Right renal cortex interstitium (tissue), 3 donors: ENCODE measurements around the gene HOXB5. TPM values are rescaled to one million over a fixed set of nuclear protein-coding genes. Genes with fewer than 3 reads are reported as not detected.

Source experiments
- DNase-seq, 3 donors: peaks; one replicate each; pipeline ENCODE4 v3.0.0-alpha.2; 2013; ENCODE audit warnings: low read depth in 3 of 3, low spot score in 2 of 3
- polyA plus RNA-seq, 3 donors: library from polyadenylated mRNA; unstranded; fragments of 120-200 nt; gene quantifications; one replicate each; pipeline ENCODE4 v1.2.1, GENCODE V29; 2013; ENCODE audit not compliant: insufficient read length in 3 of 3

Gene HOXB5
- polyA plus RNA-seq, 3 donors = 20.4 to 27.5 (median 20.8) TPM

DNA sequence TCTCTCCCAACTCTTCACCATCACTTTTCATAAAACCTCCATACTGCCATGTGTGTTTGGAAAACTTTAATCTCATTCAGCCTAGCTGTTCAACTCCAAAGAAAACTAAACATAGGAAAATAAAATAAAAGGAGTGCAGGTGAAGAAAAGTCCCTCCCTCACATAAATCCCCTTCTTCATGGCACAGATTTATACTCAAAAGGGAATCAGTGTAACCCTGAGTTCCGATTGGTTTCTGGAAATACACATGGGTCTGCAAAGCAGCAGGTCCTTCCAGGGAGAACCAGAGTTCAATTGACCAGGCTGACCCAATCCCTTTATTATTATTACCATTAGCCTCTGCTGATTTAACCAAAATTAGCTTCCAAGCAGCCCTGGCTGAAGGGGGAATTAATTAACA lies 39.8 kb downstream of the HOXB5 start:
- no peak for DNase-seq

DNA sequence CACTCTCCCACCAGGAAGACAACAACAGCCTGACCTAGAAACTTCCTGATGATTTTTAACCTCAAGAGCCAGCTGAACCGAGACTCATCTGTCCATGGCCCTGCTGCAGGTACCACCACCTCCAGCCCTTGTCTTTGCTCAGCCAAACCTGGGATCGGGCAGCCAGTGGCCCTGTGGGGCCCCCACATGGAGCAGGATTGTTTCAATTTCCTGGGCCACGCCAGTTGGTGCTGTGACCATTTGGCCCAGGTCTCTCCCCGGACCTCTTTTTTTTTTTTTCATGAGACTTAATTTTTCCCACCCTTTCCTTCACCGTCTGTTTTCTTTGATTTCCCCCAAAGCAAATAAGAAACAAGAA lies 40.4 kb downstream of the HOXB5 start:
- no peak for DNase-seq

DNA sequence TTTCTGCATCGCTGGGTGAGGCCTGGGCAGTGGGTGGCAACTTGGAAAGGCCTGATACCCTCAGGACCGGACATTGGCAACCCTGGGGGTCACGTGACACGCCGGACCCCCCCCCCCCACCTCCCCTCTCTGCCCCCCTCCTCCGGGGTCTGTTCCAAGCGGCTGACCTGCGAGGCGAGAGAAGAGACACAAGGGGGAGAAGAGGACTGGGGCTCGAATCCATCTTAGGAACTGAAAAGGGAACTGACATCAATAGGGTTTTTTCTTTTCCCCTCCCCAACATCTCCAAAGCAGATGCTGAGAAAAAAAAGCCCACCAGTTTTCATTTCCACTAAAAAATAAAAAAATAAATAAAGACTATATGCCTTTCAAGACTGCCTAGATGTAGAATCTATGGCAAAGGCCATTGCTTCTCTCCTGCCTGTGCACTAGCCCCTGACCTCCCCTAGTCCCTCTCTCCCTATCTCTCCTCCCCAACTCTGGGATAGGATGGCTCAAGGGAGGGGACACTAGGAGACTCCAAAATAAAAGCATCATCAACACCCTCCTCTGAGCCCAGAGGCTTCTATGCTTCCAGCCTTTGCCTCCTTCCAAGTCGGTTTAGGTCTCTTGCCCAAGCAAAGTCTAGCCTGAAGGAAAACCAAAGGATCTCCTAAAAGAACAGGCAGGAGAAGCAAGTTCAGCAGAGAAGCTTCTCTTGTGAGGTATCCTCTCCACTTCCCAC lies 41.0 kb downstream of the HOXB5 start:
- no peak for DNase-seq

DNA sequence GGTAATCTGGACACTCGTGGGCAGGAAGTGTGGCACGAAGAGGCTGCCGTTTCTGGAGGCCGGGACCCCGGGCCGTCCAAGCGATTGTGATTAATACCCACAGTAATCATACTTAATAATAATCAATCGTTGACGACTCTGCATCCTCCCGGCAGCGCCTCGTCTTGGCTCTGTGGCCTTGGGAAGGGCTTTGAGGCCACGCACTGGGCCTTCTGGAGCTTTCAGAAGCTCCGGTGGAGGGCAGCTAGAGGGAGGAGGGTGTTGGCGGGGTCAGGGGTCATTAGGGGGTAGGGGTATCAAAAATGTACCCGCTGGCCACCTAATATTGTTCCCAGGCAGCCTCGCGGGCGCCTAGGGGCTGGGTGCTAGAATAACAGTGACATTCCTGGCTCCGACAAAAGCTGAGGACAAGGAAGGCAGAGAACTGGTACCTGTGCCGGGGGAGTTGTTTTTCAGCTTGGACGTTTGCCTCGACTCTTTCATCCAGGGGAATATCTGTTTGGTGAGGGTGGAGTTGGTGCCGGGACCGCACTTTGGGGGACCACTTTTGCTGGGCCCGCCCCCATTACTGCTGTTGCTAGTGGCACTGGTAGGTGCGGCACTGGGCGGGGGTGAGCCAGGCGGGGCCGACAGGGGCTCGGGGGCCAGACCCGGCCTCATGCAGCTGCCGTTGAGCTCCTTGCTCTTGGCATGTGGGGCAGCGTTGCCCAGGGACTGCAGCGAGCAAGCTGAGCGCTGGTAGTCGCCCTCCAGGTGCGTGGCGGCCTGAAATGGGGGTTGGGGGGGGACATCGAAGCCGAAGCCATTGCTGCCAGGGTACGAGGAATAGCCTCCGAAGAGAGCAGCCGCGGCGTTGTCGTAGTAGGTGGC lies 41.7 kb downstream of the HOXB5 start:
- DNase-seq = no peak

DNA sequence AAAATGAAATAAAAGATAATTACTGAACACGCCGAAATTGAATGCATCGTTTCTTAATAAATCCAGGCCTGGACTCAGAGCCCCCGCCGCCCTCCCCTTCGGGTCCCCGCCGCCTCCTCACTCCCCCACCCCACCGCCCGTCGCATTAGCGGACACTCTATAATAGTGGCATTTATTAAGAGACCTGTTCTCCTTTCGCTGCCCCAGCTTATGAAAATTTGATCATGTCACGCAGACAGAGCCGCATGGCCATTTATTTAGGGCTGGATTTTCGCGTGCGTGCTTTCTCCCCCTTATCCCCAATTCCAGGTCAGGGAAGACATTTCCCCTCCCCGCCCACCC lies 42.4 kb downstream of the HOXB5 start:
- DNase-seq = no peak

DNA sequence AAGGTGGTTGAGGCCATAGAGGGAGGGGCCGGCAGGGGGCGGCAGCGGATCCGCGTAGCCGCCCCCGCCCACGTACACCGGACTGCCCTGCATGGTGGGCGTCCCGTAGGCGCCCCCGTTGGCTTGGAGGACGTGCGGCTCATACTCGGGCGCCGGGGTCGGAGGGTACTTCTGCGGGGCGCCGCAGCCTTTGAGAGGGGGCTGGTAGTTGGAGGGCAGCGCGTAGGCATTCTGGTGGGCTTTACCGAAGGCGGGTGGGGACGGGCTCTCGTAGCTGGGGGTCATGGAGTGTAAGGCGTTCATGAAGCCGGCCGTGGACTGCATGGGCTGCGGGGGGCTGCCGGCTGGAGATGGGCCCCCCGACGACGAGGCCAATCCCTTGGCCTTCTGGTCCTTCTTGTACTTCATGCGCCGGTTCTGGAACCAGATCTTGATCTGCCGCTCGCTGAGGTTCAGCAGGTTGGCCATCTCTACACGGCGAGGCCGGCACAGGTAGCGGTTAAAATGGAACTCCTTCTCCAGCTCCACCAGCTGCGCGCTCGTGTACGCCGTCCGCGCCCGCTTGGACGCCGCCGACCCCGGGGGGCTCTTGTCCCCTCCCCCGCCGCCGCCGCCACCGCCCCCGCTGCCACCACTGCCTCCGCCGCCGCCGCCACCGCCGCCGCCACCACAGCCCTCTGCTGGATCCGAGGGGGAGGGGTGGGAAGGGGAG lies 42.9 kb downstream of the HOXB5 start:
- DNase-seq = no peak

DNA sequence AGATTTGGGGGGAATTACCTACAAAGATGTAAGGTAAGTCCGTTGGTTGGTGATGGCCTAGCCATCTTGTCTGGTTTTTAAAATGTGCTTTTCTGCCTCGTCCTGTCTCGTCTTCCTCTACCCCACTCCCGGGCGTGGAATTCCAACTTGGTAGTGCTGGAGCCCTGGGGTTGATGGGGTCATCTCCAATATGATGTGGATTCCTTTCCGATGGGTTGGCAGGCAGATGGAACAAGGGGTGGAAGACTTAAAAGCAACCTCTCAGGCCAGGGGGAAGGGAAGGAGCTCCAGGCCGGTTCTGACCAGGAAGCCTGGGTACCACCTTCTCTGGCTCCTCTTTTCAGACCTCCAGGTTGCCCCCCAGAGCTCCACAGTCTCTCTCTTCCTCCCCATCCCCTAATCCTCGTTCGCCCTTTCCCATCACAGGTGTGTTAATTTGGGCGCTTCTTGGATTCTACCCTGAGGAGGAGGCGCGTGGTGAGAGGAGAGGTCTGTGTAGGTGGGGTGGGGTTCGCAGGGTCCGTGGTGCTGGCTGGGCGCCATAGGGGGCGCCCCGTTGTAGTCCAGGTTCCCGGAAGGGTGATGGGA lies 43.6 kb downstream of the HOXB5 start:
- no peak for DNase-seq

DNA sequence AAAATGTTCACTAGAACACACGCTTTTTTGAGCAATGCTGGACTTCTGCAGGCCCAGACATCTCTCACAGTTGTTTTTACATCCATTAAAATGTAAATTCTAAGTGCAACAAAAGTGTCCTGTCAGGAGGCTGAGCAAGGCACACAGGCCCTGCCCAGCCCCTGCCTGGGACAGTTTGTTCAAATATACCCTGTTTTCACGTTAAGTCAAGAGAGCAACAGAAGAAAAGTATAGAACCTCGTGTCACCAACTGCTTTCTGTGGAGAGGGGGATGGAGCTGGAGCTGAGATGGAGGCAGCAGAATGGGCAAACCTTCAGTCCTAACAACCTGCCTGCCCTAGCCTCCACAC lies 44.3 kb downstream of the HOXB5 start:
- no peak for DNase-seq

DNA sequence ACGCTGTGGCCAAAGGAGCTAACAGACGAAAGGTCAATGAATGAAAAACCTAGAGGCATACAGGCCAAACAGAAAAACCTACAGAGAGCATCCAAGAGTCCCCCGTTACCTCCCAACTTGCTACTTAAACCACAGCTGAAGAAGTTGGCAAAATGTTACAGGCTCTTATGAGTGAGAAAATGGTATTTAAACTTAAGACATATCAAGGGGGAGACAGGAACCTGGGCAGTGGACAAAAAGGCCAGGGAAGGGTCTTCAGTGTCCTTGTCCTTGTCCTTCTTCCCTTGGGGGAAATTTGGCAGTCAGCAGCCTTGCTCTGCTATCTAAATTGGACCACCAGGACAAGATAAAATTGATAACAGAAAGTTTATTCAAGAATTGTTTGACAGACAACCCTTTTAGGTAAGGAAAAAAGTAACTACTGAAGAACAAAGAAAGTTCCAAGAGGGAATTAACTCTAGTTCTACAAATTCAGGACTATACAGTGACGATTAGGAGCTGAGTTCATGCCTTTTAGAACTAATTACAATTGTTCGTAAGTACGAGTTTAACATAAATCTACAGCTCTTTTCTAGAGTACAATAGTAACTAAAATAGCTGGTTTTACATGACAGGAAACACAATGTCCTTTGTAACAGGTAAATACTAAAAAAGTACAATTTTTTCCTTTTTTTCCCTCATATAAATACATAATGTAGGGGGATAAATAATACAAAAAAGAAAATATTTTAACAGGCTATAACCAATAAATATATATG lies 44.9 kb downstream of the HOXB5 start:
- DNase-seq = no peak

DNA sequence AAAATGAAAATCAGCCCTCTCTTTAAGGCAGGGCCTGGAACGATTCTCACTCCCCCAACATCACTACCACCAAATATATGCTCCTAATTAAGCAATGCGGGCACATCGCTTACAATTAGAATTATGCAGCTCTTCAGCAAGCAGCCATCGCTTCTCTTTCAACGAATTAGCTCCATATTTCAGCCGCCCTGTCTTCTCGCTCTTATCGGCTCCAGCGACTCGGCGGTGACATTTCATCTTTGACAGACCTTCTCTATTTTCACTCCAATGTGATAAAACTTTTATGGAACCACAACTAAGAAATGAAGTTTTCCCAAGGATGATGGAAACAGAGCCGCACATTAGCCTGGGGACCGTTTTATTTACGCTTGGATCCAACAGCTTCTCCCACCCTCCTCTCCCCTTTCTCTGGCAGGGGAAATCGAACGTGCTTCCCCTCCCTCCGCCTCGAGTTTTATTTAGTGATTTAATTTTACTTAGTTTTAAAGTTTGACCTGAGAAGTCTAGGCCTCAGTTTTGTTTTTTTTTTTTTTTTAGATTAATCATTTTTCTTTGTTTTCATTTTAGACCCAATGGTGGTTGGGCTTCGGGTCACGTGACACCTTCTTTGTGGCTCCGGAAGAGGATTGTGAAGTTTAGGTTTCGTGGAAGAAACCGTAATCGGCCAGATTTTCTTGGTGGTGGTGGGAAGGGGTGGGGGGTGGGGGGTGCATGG lies 45.6 kb downstream of the HOXB5 start:
- DNase-seq = no peak

DNA sequence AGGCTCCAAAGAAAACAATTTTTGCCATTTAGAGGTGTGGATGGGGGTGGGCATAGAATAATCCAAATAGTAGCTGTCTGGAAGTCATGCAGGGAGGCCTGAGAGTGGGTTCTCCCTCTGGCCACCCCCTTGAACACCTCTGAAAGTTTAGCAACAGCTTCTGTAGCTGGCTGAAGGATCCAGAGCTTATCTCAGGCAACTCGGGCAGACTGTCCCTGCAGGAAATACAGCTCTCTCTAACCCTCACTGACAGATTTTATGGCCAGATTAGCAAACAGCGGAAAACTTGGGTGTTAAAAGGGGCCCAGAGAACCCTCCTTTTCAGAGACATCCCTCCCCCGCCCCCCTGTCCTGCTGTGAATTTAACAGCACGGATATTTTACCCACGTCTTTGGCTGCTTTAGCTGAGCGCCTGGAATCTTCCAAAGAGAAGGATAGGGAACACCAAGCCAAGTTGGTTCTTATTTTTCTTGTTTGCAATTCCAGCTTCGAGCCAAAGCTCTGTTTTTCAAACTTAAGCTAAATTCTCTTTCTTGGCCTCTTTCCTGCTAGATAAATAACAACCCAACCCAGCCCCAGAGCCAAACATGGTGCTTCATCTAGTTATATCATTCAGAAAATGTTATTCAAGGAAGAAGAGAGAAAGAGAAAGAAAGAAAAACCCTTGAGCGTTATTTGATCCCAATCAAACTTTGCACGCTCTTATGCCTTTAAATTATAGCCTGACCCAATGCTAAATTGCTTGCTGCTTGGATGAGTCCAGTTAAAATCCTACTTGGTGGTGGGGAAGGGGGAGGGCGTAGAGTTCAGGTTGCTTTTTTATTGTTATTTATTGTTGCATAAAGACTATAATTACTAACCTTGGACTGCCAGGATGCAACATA lies 46.4 kb downstream of the HOXB5 start:
- no peak for DNase-seq

DNA sequence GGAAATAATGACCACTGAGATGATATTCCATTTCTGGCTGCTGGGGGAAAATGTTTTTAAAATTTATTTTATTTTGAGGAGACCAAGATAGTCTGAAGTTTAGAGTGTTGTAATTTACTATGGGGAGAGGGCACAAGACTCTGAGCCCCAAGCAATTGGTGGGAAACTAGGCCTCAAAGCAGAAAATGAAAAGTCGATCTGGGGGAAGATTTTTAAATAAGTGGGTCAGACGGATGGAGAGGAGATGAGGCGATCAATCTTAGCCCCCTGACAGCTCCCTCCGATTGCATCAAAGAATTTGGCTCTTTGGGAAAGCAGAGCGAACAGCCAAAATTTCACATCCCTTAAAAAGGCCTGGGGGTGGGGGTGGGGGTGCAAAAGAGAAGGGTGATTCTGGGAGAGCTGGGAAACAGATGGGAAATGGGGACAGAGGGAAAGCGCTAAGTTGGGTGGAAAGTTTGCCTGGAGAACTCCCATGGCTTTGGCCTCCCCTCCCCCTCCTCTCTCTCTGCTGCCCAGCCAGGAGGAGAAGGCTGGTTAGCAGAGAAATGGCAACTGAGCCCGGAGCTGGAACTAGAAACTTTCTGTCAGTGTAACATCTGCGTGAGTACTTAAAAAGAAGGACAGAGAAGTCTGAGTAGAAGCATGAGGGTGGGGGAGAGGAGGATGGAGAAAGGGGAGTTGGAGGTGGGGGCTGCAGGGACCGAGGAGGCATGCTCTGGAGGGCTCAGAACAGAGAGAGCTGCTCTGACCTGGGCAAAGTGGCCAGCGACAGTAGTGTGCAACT lies 47.2 kb downstream of the HOXB5 start:
- DNase-seq = no peak

DNA sequence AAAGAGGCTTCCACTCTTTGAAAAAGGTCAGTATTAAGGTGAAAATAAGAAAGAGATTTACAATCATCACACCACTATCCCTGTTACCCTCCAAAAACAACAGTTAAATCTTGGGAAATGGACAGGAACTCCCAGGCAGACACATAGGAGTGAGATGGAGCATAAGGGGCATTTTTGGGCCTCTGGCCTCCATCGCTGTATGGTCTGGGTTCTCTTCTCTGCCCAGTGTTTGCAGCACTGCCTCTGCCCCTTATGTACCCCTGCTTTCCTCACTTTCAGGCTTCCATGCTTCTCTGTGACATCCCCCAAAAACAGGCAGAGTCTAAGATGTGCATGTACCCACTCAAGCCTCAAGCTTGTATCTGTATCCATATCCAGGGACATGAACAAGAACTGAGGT lies 48.0 kb downstream of the HOXB5 start:
- no peak for DNase-seq

DNA sequence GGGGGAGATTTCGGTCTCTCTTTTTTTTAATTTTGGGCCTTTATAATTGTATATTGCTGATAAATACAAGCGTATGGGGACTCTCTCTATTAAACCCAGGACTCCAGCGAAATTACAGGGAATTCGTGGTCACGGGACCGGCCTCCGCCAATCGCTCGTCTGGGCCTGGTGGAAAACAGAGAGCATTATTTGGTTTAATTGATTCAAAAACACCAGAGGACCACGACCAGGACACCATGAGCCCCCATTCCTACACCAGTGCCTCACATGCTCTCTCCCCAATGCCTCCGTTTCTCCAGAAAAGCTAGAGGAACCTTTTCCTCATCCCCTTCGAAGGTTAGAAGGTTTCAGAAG lies 48.6 kb downstream of the HOXB5 start, which contains the start of gene HOXB2:
Gene HOXB2 (minus strand): TSS at position 88 of the 354 bp plus-strand sequence. CDS start 198 bp downstream, outside the sequence.
- no peak for DNase-seq

DNA sequence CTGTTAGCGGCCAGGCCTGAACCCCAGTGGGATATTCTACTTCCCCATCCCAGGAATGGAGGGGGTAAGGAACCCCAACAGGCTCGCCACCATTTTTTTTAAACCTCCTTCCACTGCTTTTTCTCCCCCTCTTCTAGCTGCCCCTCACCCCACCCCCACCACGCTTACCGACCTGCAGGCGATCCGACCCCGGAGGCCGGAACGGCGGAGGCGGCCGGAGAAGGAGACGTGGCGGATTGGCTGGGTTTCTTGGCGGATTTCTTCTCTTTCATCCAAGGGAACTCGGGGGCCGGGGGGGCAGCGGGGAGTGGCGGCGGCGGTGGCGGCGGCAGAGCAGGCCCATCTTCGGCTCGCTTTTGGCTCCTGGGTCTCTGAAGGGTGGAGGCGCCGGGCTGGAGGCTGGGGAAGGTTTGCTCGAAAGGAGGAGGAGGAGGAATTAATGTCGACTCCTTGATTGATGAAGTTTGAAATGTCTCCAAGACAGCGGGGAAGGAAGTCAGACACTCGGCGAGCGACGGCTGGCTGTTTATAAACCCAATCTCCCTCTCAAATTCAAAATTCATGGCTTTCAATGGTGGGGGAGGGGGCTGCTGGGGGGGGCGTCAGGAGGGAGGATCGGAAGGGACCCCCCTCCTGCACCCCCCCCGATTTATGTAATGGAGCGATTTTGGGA lies 49.1 kb downstream of the HOXB5 start:
- no peak for DNase-seq

DNA sequence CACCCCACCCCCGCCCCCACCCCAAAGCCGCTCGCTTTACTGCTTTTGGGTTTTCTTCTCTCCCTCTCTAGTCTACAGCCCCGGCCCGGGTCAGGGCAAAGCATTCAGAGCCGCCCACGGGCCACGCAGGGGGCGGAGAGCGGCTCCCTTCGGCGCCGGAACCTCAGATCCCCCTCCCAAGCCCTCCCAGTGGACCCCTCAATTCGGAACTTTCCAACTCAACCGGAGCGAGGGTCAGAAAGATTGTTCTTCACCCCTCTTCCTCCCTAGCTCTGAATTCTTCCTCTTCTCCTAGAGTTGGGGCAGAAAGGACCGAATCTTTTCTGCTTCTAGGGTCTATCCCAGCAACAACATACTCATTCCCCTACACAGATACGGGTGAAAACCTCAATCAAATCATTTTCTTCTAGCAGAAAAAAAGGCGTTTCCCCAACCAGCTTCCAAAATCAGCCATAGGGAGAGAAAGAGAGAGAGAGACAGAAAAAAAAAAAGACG lies 49.7 kb downstream of the HOXB5 start:
- DNase-seq = no peak

DNA sequence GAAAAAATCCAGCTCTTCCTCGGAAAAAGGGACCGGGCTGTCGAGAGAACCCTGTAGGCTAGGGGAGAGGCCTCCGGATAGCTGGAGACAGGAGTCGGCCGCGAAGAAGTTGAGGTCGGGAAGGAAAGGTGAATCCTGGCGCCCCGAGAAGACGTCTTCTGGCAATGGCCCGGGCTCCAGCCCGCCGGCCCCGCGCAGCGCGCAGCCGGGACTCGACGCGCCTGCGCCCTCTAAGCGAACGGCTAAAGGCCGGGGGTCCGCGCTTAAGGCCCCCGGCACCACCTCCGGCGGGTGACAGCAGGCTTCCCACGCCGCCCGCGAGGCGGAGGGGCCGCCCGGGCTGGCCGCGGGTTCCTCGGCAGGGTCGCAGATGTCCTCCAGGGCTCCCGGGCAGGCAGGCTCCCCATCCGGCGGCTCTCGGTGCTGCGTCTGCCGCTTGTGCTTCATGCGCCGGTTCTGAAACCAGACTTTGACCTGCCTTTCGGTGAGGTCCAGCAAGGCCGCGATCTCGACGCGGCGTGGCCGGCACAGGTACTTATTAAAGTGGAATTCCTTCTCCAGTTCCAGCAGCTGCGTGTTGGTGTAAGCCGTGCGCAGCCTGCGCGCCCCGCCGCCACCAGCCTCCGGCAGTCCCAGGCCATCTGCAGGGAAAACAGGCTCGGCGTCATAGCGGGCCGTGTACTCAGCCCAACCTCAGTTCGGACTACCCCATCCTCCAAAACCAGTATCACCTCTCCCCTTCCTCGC lies 50.3 kb downstream of the HOXB5 start:
- DNase-seq = no peak
